SK-N-MC (cell line): ENCODE data around the gene TMEM151A.

Experiments
- DNase-seq: peaks from one replicate; pipeline ENCODE4 v3.0.0-alpha.2; 2011; ENCODE audit warnings: low read depth, low spot score
- H3K27ac ChIP-seq: fragments of 200-600 bp; sonication (generic); 2 replicates; pipeline ENCODE4 v1.5.1; 2016; ENCODE audit warnings: mixed run types
- H3K36me3 ChIP-seq: fragments of 200-600 bp; sonication (generic); 2 replicates; pipeline ENCODE4 v1.6.1; 2017; ENCODE audit warnings: antibody characterized with exemption, low read length, mixed read lengths; ENCODE audit not compliant: insufficient read depth
- H3K4me3 ChIP-seq: fragments of 200-600 bp; sonication (generic); 2 replicates; pipeline ENCODE4 v1.5.1; 2016
- H3K9ac ChIP-seq: fragments of 200-600 bp; sonication (generic); 2 replicates; pipeline ENCODE4 v1.8.0; 2017; ENCODE audit warnings: mixed run types, mixed read lengths; ENCODE audit not compliant: insufficient read length
- H3K9me3 ChIP-seq: fragments of 200-600 bp; sonication (generic); 2 replicates; pipeline ENCODE4 v1.6.1; 2017; ENCODE audit warnings: low read depth, mild to moderate bottlenecking, antibody characterized with exemption, low read length, moderate library complexity, mixed read lengths
- EZH2 ChIP-seq: fragments of 200-600 bp; sonication (generic); IDR thresholded peaks from one replicate; pipeline ENCODE4 v1.6.1; 2017; ENCODE audit warnings: antibody characterized with exemption
- FOXP2 ChIP-seq: optimal IDR thresholded peaks from 2 replicates; pipeline ENCODE3; 2011; ENCODE audit warnings: mild to moderate bottlenecking, moderate library complexity; ENCODE audit not compliant: insufficient read depth; ENCODE audit errors: extremely low read length, control extremely low read depth
- POLR2AphosphoS5 ChIP-seq: IDR thresholded peaks from 2 replicates; pipeline ENCODE4 v1.6.1; 2012; ENCODE audit warnings: mild to moderate bottlenecking, low read depth, low read length, borderline replicate concordance

The TMEM151A gene

DNA sequence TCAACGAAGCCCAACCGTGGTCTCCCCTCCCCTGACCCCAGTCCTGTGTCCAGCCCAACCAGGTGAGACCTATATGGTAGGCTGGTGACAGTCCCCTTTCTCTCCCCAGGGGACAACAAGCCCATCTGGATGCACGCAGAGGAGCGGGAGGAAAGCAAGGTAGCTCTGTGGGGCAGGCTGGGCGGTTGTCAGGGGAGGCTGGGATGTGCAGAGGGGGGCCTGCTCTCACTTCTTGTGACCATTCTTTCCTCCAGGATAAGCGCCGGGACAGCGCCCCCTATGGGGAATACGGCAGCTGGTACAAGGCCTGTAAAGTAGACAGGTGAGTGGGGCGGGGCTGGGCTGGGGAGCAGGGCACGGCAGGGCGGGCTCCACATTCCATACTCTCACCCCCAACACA is 26.8 kb upstream of the TMEM151A start:
- Histone ChIP-seq H3K9ac (no peak overlapping the region), H3K4me3 (no peak overlapping the region), H3K36me3 (no peaks in the 10 kb centered on the region; the same call in 1 of the 2 replicates), H3K27ac (no peak overlapping the region), H3K9me3 (no peaks in the 10 kb centered on the region)
- DNase-seq, result no peak
- TF ChIP-seq FOXP2, result no peak
- TF ChIP-seq EZH2, result no peak
- TF ChIP-seq POLR2AphosphoS5, result no peak

DNA sequence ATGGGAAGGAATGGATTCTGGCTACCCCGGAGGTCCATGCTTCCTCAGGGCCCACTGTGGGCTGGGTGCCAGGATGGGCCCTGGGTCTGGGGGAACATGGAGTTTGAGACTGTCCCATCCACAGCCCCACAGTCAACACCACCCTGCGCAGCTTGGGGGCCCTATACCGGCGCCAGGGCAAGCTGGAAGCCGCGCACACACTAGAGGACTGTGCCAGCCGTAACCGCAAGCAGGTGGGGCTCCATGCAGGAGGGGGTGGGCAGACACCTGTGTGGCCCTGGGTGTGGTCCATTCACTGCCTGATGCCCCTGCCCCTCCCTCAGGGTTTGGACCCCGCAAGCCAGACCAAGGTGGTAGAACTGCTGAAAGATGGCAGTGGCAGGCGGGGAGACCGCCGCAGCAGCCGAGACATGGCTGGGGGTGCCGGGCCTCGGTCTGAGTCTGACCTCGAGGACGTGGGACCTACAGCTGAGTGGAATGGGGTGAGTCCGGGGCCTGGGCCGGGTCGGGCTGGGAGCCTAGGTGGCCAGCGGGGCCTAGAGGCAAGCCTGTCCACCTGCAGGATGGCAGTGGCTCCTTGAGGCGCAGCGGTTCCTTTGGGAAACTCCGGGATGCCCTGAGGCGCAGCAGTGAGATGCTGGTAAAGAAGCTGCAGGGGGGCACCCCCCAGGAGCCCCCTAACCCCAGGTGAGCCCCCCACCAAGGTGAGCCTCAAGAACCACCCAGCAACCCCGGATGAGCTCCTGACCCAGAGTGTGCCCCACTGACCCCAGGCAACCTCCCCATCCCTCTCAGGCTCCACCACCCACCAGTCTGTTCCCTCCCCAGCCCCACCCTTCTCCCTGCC is 25.9 kb upstream of the TMEM151A start:
- Histone ChIP-seq H3K9ac (no peak overlapping the region), H3K36me3 (peaks cover 3% of the 10 kb centered on the region; the same call in 1 of the 2 replicates), H3K4me3 (no peak overlapping the region), H3K9me3 (no peaks in the 10 kb centered on the region), H3K27ac (no peak overlapping the region)
- no peak for TF ChIP-seq POLR2AphosphoS5
- TF ChIP-seq EZH2, result no peak
- no peak for TF ChIP-seq FOXP2
- DNase-seq, result no peak

DNA sequence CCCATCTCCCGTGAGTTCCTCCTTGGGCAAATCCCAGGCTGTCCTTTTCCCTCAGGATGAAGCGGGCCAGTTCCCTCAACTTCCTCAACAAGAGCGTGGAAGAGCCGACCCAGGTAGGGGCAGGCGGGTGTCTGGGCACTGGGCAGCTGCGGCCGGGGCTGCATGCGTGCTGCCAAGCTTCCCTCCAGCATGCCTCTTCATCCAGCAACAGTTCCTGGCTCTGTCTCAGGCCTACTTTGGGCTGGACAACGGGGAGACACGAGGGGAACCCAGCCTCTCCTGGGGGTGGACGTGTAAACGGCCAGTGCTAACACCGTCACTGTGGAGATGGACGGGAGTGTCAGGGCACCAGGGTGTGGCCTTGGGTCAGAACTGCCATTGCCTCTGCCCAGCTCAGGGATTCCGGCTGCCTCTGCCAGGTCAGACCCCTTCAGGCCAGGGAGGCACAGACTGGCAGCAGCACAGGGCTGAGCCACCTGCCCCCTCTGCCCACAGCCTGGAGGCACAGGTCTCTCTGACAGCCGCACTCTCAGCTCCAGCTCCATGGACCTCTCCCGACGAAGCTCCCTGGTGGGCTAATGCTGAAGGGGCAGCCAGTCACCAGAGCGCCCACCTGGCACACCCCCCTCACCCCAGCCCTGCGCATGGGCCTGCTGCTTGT is 25.2 kb upstream of the TMEM151A start:
- Histone ChIP-seq H3K9me3 (no peaks in the 10 kb centered on the region), H3K36me3 (peaks cover 5% of the 10 kb centered on the region; the same call in 1 of the 2 replicates), H3K4me3 (peak overlapping the region; percentile 88), H3K27ac (peak overlapping the region; percentile 51), H3K9ac (peak overlapping the region; percentile 8)
- DNase-seq, result no peak
- TF ChIP-seq FOXP2 (no peak), POLR2AphosphoS5 (no peak), EZH2 (no peak)

DNA sequence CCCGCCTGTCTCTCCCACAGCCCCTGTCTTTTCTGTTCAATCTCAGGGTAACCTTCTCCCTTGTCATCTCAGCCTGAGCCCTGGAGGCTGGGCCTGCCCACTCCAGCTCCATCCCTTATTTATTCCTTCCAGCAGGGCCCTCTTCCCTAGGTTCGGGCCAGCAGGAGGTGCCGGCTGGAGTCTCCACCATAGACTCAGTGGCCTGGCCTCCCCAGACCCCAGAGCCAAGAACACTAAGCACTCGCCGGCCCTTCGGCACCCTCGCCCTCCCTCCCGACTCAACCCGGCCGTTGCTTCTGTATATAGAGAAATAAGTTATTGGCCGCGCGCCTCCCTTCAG is 24.7 kb upstream of the TMEM151A start:
- H3K36me3 ChIP-seq, result peaks cover 9% of the 10 kb centered on the region; the same call in 1 of the 2 replicates
- TF ChIP-seq FOXP2 (no peak), POLR2AphosphoS5 (no peak), EZH2 (no peak)
- no peak for DNase-seq
- H3K9me3 ChIP-seq, result no peaks in the 10 kb centered on the region
- peak overlapping the region; percentile 8 for H3K9ac ChIP-seq
- peak overlapping the region; percentile 88 for H3K4me3 ChIP-seq
- H3K27ac ChIP-seq, result peak overlapping the region; percentile 51

DNA sequence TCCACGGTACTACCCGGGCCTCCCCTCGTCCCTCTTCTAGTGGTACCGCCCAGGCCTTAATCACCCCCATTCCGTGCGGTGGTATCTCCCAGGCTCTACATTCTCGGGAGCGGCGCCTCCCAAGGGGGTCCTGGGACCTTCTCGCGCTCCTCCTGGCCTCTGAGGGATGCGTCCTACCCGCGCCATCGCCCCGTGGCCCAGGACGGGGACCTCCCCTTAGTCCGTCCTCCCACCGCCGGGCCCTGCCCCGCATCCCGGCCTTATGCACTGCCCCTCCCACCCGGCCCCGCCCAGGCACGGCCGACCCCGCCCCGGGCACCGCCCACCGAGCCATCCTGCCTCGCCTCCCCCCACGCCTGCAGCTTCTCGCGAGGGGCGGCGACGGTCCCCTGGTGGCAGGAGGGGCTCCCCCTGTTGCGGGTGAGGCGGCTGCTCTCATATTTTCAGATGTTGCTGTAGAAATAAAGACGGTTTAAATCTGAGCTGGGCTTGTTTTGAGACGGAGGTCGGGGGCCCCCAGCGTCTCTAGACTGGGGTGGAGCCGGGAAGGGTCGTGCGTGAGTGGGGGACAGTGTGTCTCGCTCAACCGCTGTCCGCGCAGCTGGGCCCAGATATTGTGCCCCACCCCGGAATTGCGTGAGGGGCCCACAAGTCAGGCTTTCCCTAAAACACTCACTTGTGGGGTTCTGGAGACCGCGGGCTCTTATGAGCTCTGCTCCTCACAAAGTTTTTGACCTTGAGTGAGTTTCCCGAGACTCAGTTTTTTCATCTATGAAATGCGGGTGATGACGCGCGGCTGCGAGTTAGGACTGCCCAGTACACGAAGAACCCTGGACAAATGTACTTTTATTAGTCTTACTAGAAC is 24.1 kb upstream of the TMEM151A start:
- H3K27ac ChIP-seq, result peak overlapping the region; percentile 94
- DNase-seq, result no peak
- H3K9me3 ChIP-seq, result no peaks in the 10 kb centered on the region
- peak; percentile 70 for TF ChIP-seq POLR2AphosphoS5
- TF ChIP-seq FOXP2, result no peak
- H3K4me3 ChIP-seq, result peak overlapping the region; percentile 88
- peaks cover 15% of the 10 kb centered on the region for H3K36me3 ChIP-seq
- H3K9ac ChIP-seq, result peak overlapping the region; percentile 89

DNA sequence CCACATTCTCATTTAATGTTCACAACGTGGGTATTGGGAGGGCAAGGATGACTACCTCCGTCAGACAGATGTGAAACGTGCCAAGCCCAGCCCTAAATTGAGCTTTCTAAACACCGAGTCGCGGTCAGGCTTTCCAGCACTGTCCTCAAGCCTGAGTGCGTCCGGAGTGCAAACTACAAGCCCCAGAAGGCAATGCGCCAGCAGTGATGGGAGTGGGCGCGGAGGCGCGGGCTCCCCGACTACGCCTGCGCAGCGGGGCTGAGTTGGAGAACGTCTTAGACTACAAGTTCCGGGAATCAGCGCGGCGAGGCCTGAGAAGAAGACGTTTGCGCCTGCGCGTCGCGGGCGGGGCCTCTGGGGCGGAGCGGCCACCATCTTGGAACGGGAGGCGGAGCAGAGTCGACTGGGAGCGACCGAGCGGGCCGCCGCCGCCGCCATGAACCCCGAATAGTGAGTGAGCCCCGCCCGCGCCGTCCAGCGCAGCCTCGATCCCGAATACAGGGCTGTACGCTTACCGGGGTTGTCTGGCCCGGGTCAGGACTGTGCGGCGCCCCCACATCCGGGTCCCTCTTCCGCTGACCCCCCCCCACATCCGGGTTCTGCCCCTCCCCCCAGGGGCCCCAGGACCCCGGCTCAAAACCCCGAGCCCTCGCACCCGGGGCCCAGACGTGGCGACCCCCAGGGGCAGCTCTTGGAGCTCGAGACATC is 23.3 kb upstream of the TMEM151A start, which contains the start of gene RAB1B:
TSS of gene RAB1B (plus strand) at position 396 of the 708 bp plus-strand sequence. CDS start at position 437, 41 bp downstream.
- H3K9me3 ChIP-seq, result no peaks in the 10 kb centered on the region
- peaks cover 23% of the 10 kb centered on the region for H3K36me3 ChIP-seq
- TF ChIP-seq FOXP2 (no peak), EZH2 (no peak), POLR2AphosphoS5 (no peak; the same call in none of the 2 replicates)
- peak within 1 kb of the TSS; percentile 94 for H3K27ac ChIP-seq
- peak within 1 kb of the TSS; percentile 96 for H3K9ac ChIP-seq
- H3K4me3 ChIP-seq, result peak within 1 kb of the TSS; percentile 88
- DNase-seq, result peak; percentile 98
